22Rv1 (cell line): ENCODE measurements around the gene SYCN.

Experiments used
- CTCF ChIP-seq: fragments of 450-650 bp; IDR thresholded peaks from 2 replicates; pipeline ENCODE4 v1.5.1; 2017; ENCODE audit warnings: mild to moderate bottlenecking
- ZFX ChIP-seq: fragments of 450-650 bp; IDR thresholded peaks from 2 replicates; pipeline ENCODE4 v1.6.1; 2017; ENCODE audit warnings: antibody characterized with exemption, borderline replicate concordance

GRCh38 chr19:39192846-39193245 lies 11.2 kb downstream of the SYCN start:
- TF ChIP-seq CTCF (no peak), ZFX (no peak)
